GM12873 (cell line): ENCODE results near the gene SERTAD3.

ENCODE experiments used
- TF ChIP-seq, protein P1 (sequence below): IDR thresholded peaks from 2 replicates; pipeline ENCODE4 v1.5.1; 2012; ENCODE audit warnings: low read depth, mild to moderate bottlenecking, moderate library complexity, low read length, control low read depth; ENCODE audit not compliant: insufficient read depth; ENCODE audit errors: missing control alignments

Gene SERTAD3, protein sequence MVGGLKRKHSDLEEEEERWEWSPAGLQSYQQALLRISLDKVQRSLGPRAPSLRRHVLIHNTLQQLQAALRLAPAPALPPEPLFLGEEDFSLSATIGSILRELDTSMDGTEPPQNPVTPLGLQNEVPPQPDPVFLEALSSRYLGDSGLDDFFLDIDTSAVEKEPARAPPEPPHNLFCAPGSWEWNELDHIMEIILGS

DNA sequence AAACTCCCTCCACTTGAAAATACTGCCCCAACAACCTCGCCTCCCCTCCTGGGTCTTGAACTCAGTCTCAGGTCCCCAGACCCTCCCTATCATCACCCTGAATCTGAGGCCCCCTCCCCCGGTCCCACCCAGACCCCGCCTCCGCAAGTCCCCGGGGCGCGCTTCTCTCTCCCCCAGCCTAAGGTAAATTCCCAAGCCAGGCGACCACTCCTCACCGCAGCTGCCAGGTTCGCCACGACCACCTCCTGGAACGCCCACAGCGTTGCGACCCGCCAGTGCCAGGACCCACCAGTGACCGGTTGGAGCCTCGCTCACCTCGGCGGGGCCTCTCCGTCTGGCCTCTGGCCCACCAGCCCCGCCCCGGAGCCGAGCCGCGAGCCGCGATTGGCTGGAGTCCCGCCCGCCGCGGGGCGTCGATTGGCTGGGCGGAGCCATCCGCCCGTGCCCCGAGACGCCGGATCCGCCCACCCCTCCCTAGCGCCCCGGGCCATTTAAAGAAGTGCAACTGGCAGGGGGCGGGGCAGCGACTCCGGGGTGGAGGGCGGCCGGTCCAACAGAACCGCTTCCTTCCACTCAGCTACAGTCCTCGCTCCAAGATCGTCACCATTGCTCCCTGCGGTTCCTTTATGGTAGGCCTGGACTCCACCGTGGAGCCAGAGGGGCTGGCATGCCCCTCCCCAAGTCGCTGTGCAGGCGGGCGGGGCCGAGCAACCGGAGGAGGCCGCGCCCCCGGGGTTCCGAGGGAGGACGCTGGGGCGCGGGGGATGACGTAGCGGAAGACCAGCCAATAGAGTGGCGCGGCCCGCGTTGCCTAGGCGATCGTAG lies at the start of gene SERTAD3:
SERTAD3 (minus strand) TSS at position 336 of the 825 bp plus-strand sequence. CDS start 2,255 bp downstream, outside the sequence.
- TF ChIP-seq, protein P1, sequence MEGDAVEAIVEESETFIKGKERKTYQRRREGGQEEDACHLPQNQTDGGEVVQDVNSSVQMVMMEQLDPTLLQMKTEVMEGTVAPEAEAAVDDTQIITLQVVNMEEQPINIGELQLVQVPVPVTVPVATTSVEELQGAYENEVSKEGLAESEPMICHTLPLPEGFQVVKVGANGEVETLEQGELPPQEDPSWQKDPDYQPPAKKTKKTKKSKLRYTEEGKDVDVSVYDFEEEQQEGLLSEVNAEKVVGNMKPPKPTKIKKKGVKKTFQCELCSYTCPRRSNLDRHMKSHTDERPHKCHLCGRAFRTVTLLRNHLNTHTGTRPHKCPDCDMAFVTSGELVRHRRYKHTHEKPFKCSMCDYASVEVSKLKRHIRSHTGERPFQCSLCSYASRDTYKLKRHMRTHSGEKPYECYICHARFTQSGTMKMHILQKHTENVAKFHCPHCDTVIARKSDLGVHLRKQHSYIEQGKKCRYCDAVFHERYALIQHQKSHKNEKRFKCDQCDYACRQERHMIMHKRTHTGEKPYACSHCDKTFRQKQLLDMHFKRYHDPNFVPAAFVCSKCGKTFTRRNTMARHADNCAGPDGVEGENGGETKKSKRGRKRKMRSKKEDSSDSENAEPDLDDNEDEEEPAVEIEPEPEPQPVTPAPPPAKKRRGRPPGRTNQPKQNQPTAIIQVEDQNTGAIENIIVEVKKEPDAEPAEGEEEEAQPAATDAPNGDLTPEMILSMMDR: no peak

DNA sequence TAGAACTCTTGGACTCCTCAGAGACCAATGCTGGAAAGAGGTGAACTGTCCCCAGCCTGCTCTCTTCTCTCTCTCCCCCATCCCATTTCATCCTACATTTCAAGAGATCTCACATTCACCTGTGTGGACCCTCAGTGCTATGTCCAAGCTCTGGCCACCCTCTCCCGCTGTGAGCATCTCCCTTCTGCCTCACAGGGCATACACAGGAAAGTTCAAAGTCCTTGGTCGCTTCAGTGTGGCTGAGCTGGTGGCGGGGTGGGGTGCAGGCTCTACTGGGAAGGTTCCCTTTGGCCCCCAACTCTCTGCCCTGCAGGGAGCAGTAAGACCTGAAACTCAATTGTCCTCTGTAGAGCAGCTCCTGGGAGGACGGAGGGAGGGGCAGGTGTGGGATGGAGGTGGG lies 49.6 kb upstream of the SERTAD3 start:
- TF ChIP-seq, protein P1: no peak

DNA sequence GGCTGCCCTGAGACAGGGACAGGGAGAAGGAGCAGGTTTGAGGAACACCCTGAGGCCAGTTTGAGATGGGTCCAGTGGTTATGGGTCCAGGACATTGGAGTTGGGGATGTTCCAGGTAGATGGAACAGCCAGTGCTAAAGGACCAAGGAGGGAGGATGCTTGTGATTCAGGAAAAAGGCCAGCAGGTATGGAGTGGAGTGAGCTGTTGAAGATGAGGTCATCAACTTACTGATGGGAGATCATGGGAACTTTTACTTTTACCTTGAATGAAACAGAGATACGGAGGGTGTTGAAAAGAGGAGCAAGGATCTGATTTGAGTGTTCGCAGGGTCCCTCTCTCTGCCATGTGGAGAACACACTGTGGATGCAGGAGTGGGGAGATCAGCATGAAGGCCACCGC lies 48.1 kb upstream of the SERTAD3 start:
- TF ChIP-seq, protein P1: no peak

DNA sequence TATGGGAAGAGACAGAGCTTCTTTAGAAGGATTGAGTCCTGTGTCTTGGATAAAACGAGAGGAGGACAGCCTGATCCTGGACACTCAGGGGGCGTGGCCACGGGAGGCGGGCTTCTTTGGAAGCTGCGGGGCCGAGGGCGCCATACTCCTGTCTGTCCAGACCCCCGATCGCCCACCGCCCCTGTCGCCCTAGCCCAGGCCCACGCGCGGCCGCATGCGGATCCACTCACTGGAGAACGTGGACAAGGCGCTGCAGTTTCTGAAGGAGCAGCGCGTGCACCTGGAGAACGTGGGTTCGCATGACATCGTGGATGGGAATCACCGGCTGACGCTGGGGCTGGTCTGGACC lies 45.7 kb upstream of the SERTAD3 start:
- TF ChIP-seq, protein P1: no peak

DNA sequence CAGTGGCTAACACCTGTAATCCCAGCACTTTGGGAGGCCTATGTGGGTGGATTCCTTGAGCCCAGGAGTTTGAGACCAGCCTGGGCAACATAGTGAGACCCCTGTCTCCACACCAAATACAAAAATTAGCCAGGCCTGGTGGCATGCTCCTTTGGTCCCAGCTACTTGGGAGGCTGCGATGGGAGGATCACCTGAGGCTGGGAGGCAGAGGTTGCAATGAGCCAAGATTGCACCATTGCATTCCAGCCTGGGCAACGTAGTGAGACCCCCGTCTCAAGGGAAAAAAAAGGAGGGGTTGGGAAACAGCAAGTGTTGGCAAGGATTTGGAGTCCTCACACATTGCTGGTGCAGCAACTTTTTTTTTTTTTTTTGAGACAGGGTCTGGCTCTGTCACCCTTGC lies 41.9 kb upstream of the SERTAD3 start:
- TF ChIP-seq, protein P1: no peak

DNA sequence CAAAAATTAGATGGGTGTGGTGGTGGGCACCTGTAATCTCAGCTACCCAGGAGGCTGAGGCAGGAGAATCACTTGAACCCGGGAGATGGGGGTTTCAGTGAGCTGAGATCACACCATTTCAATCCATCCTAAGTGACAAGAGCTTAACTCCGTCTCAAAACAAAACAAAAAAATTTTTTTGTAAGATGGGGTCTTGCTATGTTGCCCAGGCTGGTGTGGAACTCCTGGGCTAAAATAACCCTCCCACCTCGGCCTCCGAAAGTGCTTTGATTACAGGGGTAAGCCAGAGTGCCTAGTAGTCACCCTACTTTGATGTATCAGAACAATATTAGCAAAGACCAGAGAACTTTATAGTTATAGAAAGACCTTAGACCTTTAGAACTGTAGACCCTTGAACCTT lies 30.6 kb upstream of the SERTAD3 start:
- TF ChIP-seq, protein P1: no peak

DNA sequence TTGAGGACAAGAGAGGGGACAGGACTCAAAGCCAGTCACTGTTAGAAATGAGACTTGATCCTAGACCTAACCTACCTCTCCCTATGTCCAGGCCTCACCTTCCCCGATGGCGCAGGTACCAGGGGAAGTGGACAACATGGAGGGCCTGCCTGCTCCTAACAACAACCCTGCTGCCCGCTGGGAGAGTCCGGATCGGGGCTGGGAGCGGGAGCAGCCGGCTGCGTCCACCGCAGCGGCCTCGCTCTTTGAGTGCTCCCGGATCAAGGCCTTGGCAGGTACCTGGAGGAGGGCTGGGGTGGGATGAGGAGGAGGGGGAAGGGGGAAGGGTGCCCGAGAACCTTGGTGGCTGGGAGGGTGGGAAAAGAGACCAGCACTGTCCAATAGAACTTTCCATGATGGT lies 28.4 kb upstream of the SERTAD3 start:
- TF ChIP-seq, protein P1: no peak
